ENCODE results near the gene KLK1.
"Not testable (repeated sequence)": the region's sequence is repeated elsewhere in the genome, so short reads cannot be mapped to it uniquely, and the experiment has no call there.

Gene KLK1

GRCh38 chr19:50776131-50776530 is 47.5 kb downstream of the KLK1 start:
- TF ChIP-seq TAF1 (IDR thresholded peaks at IDR 0.05; ENCODE audit: low read depth) (no peak), EP300 (IDR thresholded peaks at IDR 0.05; ENCODE audit: borderline replicate concordance) (no peak), REST (IDR thresholded peaks at IDR 0.05; ENCODE audit: low read depth) (no peak), CREB1 (IDR thresholded peaks at IDR 0.05; ENCODE audit: low read depth) (no peak), ZBTB7A (IDR thresholded peaks at IDR 0.05; ENCODE audit: low read depth) (no peak), TCF12 (IDR thresholded peaks at IDR 0.05; ENCODE audit: low read depth) (no peak), CEBPB (IDR thresholded peaks at IDR 0.05) (no peak), NFIC (IDR thresholded peaks at IDR 0.05) (no peak), RAD21 (IDR thresholded peaks at IDR 0.05; ENCODE audit: low read depth) (no peak), FOXM1 (IDR thresholded peaks at IDR 0.05; ENCODE audit: borderline replicate concordance, low read depth) (no peak), EGR1 (IDR thresholded peaks at IDR 0.05) (no peak)

- no peak for TF ChIP-seq FOXM1 (IDR thresholded peaks at IDR 0.05; ENCODE audit: borderline replicate concordance, low read depth)
- TF ChIP-seq USF1 (IDR thresholded peaks at IDR 0.05) = peak; percentile 87
Observed at GRCh38 chr19:50772476-50772875, 51.1 kb downstream of the KLK1 start.

- TF ChIP-seq RAD21 (IDR thresholded peaks at IDR 0.05; ENCODE audit: low read depth) (no peak), TCF12 (IDR thresholded peaks at IDR 0.05; ENCODE audit: low read depth) (no peak), FOXM1 (IDR thresholded peaks at IDR 0.05; ENCODE audit: borderline replicate concordance, low read depth) (no peak), ZBTB7A (IDR thresholded peaks at IDR 0.05; ENCODE audit: low read depth) (no peak), NFIC (IDR thresholded peaks at IDR 0.05) (no peak), CREB1 (IDR thresholded peaks at IDR 0.05; ENCODE audit: low read depth) (no peak), USF1 (IDR thresholded peaks at IDR 0.05) (no peak), EGR1 (IDR thresholded peaks at IDR 0.05) (no peak), TEAD4 (IDR thresholded peaks at IDR 0.05) (no peak), TAF1 (IDR thresholded peaks at IDR 0.05; ENCODE audit: low read depth) (no peak), MAX (IDR thresholded peaks at IDR 0.05) (no peak), YY1 (IDR thresholded peaks at IDR 0.05; ENCODE audit: low read depth) (no peak), CEBPB (IDR thresholded peaks at IDR 0.05) (no peak)
Observed at GRCh38 chr19:50770888-50771287, 52.7 kb downstream of the KLK1 start.

- TF ChIP-seq NFIC, TEAD4, MAX (IDR thresholded peaks at IDR 0.05): not testable (repeated sequence)
Observed at GRCh38 chr19:50770164-50770563, 53.4 kb downstream of the KLK1 start, which contains the start of gene GPR32. Gene GPR32 (plus strand): TSS chr19:50770464. CDS start chr19:50770601, 137 bp downstream.
